Inferior parietal cortex (tissue), 1 donor: Measurements from ENCODE around the gene RPL29.
A peak's percentile ranks its signal among the peaks of the same experiment; 100 is the strongest.

Experiments used
- DNase-seq: peaks from one replicate; pipeline ENCODE4 v3.0.0-alpha.2; 2016; ENCODE audit errors: extremely low spot score

RPL29 gene

DNA sequence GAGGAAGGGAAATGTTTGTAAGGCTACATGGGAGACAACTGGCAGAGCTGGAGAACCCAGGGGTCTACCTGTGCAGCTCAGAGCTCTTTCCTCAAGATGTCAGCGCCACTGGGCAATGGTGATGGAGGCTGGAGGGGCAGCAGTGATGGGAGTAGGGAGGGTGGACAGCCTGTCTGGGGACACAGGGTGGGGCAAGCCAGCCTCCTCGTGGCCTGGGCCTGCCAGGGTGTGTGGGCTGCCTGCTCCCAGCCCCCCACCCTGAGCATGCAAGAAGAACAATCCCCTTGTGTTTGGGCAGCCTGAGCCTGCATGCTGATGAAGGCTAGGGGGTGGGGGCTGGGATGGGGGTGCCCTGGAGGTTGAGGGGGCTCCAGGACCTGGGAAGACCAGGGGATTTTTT is 29.7 kb downstream of the RPL29 start:
- DNase-seq: no peak

DNA sequence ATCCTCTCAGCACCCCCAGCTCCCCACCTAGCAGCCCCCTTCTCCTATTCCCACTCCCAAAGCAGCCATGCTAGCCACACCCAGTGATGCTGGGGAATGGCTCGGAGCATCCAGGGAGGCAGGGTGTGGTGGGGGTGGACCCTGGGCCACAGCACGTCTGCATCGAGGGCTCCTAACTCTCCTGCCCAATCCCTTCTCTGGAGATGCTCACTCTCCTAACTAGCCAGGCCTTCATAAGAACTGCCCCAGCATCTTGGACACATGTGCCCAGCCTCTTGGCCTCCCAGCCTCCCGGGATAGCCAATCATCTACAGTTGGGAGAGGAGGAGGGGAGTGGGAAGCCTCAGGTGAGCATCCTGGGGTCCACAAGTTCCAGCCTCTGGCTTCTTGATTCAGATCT is 31.2 kb downstream of the RPL29 start:
- no peak for DNase-seq

DNA sequence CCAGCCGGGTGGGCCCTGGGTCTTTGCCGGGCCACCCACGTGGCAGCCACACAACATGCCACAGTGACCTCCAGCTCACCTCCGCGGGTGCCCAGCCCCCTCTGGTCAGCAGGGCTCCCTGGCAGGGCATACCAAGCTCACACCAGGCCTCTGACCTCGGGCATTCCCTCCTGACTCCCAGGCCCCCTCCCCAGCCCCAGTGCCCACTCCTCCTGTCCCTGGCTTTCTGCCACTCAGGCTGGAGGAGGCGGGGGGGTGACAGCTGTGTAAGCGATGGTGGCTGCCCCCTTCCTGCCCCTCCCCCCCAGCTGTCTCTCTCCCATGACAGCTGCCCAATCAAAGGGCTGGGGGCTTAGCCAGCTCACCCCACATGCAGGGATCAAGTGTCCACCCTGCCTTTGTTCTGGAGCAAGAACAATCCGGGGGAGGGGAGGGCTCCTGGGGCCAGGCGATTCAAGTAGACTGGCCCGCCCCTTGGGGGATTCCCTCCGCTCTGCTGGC is 31.7 kb downstream of the RPL29 start:
- DNase-seq: no peak

DNA sequence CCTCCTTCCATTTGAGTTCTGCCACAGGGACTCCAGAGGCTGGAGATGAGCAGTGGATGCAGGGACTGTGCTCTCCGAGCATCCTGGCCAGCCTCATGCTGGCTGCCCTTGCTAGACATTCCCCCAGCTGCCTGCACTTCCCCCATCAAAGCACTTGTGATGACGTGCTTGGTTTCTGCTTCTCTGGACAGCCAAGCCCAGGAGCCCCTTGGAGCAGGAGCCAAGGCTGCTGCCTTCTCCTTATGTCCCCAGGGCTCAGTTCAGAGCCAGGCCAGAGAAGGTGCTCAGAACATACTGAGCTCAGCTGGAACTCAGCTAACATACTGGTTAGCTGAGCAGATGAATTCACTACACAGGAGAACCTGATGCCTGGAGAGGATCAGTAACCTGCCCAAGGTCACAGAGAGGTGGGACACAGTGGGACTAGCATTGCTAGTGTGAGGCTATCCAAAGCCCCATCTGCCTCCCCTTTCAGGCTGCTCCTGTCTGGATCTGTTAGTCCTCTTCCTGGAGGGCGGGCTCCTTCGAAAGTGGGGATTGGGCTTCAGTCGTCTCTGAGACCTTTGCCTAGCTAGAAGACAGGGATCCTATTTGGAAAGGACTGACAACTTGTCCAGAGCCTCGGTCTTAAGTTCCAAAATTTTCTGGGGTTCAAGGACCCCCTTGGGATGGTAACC is 32.7 kb downstream of the RPL29 start:
- no peak for DNase-seq

DNA sequence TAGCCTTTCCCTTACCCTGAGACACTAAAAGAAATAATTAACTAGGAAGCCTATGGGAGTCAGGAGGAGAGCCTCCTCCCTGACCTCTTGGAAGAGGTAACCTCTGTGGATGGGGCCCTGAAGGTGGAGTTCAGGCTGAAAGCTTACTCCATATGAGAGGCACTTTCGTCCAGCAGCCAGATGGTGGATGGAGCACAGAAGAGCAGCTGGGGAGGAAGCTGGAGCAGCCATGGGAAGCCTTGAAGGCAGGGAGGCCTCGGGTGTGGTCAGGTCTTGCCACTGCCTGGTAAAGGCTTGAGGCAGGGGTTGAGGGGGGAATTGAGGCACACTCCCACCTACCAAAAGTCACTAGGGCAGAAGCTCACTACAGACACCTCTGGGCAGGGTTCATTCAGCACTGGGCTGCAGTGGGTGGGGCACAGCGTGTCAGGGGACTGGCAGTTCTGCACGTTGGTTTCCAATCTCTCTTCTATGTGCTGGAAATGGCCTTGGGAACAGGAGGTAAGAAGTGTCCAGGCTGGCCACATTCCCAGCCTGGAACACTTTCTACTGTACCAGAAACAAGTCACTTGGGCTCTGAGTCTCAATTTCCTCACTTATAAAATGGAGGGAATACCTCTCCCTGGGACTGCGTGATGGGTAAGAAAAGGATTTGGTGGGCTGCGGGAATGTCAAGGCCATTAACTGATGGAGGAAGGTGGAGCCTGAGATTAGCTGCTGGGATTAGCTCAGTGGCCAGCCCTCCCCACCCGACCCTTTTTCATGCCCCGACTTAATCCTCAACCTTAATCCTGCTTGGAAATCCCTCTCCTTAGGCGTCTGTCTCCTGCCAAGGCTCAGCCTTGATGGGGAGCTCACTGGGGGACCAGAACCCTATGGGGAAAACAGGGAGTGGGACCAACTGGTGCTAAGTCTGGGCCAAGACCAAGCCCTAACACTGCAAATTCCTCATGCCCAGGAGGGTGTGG is 33.8 kb downstream of the RPL29 start:
- no peak for DNase-seq

DNA sequence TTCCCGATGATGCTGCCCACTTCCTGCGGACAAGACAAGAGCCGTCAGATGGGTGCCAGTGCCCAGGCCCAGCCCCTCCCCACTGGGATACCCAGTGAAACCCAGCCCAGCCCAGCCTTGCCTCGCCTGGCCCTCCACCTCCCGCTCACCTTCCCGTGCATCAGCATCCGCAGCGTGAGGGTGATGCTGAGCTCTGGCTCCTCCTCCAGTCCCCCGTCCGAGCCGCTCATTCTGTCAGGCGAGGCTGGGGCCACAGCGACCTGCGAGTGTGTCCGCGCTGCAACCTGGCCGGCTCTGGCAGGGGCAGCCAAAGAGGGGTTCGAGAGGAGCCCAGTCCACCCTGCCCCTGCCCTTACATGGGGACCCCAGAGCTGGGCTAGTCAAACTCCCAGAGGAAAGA is 34.7 kb downstream of the RPL29 start:
- no peak for DNase-seq

DNA sequence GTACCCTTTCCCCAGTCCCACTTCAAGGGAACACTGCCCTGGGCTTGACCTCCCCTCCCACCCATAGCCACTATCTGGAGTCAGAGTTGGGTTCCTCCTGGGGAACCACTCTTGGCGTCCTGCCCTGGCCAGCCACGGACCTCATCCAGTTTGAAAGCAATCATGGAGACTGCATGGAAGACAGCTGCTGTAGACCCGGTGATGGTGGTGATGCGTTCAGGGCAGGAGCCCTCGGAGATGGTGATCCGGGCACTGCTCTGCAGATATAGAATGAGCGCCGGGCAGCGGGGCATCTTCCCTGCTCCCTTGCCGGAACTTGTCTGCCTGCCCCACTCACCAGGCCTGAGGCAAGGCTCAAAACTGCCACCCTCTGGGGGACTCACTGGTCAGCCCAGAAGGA is 35.3 kb downstream of the RPL29 start:
- DNase-seq: no peak

DNA sequence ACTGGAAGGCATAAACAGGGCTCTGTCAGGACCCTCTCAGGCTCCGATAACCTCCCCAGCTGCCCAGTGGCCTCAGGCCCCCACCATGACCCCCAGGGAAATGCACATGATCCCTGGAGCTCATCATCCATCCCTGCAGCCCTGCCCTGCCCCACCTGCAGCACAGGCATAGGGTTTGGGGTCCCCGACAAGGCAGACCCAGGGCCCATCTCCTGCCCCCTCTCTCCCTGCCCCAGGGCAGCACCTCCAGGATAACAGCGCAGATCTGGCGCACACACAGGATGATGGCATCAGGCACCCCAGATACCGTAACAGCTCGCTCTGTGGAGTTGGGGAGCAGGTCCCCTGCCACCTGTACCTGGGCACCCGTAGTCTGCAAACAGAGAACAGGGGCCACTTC is 36.0 kb downstream of the RPL29 start:
- no peak for DNase-seq

DNA sequence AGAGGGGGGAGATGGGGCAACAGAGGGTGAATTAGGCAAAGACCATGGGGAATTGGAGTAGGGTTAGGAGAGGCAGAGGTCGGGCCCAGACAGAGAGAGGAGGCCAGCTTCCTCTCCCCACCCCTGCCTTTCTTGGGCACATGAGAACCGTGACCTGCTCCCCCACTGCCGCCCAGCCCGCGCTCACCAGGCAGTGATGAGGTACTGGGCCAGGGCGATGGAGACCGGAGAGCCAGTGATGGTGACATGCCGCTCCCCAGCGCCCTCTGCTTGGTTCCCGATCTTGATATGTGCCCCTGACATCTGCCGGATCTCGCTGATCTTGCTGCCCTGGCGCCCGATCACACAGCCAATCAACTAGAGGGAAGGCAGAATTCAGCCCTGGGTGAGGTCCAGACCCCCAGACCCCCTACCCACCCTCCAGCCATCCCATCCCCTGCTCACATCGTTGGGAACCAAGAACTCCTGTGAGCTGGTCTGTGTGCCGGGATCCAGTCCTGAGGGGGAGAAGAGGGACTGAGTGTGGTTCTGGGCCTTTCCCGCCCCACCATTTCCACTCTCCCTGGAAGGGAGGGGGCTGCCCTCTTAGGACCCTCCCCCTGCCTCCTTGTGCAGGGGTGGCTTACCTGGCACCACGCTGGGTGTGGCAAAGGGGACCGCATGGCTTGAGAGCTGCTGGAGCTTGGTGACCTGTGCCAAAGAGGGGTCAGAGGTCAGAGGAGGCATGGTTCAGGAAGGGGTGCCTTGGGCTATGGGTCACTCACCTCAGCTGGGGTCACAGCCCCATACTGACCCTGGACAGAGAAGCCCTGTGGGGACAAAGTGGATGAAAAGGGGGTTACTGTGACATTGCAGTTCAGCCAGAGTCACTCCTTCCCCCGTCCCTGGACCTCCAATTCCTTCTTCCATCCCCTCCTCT is 36.8 kb downstream of the RPL29 start:
- no peak for DNase-seq

DNA sequence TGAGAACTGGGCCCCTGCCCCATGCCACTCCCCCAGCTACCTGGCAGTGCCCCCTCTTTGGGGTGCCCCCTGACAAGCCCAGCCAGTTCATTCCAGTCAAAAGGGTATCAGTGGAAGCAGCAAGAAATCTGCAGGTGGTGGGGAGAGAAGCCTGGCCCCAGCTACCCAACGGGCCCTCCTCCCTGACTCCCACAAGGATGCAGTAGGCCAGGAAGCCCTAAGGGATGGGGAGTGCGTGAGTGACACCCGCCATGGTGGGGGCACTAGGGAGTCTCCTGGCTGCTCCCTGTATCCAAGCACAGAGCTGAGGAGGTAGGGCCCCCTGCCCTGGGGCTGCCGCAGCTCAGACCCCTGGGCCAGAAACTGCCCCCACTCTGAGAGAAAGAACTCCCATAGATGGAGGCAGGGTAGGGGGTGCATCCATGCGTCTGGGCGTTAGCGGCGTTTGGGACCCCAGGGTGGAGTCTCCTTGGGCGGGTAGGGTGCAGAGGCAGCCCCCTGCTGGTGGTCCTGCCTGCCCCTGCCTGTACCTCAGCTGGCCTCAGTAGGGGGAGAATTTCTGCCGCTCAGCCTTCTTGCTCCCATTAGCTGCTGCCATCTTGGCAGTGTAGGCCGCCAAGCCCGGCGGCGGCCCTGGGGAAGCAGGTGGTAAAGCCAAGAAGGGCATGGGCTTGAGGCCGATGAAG is 38.0 kb downstream of the RPL29 start:
- DNase-seq: no peak

DNA sequence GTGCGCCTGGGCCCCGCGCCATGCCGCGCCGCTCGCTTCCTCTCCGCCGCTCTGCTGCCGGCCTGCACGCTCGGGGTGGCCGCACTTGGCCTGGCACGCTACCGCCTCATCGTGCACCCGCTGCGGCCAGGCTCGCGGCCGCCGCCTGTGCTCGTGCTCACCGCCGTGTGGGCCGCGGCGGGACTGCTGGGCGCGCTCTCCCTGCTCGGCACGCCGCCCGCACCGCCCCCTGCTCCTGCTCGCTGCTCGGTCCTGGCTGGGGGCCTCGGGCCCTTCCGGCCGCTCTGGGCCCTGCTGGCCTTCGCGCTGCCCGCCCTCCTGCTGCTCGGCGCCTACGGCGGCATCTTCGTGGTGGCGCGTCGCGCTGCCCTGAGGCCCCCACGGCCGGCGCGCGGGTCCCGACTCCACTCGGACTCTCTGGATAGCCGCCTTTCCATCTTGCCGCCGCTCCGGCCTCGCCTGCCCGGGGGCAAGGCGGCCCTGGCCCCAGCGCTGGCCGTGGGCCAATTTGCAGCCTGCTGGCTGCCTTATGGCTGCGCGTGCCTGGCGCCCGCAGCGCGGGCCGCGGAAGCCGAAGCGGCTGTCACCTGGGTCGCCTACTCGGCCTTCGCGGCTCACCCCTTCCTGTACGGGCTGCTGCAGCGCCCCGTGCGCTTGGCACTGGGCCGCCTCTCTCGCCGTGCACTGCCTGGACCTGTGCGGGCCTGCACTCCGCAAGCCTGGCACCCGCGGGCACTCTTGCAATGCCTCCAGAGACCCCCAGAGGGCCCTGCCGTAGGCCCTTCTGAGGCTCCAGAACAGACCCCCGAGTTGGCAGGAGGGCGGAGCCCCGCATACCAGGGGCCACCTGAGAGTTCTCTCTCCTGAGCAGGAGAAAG is 39.6 kb downstream of the RPL29 start:
- DNase-seq: no peak

DNA sequence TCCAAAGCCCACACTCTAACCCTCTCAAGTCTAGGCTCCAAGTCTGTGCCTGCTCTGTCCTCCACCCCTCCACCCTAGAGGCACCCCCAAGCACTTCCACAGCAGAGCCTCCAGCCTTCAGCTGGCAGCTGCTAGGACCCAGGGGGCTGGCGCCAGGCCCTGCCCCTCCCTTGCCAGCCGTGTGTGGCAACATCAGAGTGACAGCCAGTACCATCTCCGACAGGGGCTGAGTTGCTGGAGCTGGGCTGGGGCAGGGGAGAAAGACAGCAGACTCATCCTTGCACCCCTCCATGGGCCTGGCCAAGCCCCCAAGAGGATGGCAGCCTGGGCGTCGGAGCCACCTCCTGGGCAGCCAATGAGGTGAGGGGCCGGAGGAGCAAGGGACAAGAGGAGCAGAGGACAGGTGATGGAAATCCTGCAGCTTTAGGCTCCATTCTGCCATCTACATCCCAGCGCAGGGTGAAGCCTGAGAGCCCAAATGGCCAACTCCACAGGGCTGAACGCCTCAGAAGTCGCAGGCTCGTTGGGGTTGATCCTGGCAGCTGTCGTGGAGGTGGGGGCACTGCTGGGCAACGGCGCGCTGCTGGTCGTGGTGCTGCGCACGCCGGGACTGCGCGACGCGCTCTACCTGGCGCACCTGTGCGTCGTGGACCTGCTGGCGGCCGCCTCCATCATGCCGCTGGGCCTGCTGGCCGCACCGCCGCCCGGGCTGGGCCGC is 40.4 kb downstream of the RPL29 start, which contains the start of gene GPR62:
Gene GPR62 (plus strand): TSS at position 207 of the 718 bp plus-strand sequence. CDS start 272 bp downstream, at position 479.
- peak; percentile 68 for DNase-seq

DNA sequence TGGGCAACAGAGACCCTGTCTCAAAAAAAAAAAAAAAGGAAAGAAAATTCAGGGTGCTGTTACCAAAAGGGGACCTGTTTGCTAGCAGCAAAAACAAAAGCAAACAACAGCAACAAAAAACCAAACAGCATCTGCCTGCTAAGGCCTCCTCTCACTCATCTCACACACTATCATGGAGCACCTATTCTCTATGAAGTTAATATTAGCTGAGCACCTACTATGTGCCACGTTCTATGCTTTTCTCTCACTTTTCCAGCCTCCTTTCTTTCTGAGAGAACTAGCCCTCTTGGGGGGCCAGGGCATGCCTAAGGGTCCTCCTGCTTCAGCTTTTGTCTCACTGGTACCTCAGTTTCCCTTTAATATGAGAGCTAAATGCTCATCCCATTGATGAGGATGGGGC is 41.0 kb downstream of the RPL29 start:
- DNase-seq: no peak

DNA sequence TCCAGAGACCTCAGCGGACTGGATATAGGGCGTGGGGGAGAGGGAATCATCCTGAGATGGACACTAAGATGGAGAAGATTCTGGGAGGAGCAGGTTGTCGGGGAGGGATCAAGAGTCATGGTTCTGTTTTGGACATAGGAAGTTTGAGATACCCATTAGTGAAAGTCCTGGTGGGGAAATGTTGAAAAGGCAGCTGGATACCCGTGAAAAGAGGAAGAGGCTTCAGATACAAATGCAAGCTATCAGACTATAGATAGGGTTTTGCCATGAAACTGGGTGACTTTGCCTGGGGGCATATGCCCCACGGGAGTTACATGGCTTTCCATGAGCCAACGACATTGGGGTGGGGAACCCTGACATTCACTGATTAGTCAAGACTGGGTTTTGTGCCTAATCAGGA is 41.6 kb downstream of the RPL29 start:
- DNase-seq: no peak

DNA sequence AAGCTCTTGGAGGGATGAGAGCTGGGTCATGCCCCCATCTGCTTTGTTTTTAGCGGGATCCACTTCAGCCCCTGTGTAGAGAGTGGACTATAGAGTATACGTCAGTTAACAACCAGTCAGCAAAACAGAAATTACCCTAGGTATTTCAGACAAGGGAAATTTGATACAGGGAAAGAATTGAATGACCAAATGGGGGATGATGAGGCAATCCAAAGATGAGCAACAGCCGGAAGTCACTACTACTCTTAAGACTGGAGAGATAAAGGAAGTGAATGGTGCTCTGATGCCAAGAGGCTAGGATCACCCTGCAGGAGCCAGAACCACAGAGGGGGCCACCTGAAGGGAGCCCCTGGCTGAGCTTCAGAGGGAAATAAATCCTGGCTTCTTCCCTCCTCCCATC is 42.2 kb downstream of the RPL29 start:
- DNase-seq: no peak

DNA sequence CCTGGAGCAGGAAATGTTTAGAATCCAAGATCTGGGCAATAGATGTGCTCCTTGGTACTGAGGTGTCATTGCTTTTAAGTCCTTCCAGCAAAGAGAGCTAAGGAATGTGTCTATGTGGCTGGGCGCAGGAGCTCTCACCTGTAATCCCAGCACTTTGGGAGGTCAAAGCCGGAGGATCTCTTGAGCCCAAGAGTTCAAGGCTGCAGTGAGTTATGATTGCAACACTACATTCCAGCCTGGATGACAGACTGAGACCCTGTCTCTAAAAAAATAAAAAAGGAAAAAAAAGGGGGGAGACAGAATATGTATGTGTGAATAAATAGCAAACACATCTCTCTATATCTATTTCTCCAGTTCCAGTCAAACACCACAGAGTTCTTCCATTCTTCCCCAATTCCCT is 44.8 kb downstream of the RPL29 start:
- DNase-seq: no peak

DNA sequence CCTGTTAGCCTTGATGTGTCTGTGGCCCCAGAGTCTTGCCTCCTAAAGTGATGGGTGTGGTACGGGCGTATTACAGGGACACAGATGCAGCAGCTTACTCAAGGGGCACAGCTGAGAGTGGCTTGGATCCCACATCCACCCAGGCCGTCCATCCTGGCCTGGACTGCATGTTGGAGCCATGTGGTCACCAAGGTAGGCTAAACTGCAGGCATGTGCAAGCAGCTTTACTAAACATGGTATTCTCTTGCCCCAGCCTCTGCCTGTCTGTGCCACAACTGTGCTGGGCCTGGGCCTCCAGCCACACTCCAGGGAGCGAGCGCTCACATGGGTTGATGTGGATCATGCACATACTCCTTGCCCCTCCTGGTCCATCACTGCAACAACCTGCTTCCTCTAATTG is 46.6 kb downstream of the RPL29 start:
- no peak for DNase-seq

DNA sequence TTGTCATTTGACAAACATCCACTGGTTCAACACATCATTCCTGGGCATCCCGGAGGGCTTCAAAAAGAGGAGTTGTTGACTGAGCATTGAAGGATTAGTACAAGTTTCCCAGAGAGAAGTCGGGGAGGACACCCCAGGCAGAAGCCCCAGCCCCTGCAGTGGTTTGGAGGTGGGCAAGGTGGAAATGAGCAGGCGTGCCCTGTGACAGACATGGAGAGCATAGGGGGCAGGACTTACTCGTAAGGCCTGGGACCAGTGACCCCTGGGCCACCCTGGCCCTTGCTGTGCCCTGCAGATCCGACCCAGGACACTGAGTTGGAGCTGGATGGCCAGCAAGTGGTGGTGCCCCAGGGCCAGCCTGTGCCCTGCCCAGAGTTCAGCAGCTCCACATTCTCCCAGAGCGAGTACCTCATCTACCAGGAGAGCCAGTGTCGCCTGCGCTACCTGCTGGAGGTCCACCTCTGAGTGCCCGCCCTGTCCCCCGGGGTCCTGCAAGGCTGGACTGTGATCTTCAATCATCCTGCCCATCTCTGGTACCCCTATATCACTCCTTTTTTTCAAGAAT is 47.6 kb downstream of the RPL29 start:
- no peak for DNase-seq

DNA sequence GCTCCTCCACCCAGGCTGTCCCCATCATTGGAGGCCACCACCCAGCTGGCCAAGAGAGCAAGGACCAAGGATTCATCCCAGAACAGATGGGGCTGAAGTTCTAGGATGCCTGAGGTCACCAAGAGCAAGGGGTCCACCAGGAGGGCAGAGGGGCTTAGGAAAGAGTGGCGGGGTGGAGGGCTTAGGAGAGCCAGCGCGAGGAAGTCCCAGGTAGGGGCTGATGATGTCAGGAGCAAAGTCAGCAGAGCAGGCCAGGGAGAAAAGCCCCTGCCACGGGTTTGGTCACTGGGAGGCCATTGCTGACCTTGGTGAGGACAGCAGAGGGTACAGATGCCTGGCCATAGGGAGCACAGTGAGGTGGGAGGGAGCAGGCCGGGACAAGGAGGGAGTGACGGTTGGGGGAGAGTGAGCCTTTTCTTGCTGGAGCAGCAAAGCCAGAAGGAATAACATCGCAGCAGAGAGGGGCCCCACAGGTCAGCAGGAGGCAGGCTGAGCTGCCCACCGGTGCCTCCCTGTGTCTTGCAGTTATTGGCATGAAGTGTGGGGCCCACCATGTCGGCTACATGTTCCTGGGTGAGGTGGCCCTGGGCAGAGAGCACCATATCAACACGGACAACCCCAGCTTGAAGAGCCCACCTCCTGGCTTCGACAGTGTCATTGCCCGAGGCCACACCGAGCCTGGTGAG is 48.3 kb downstream of the RPL29 start:
- no peak for DNase-seq
